HG03097 (cell line): ENCODE measurements around the gene PREP.

ENCODE experiments used
- ATAC-seq: cut with Tn5 transposase; IDR thresholded peaks from one replicate; pipeline ENCODE4 v1.9.1; 2021; ENCODE audit not compliant: unreplicated experiment, low FRiP score

Gene PREP

DNA sequence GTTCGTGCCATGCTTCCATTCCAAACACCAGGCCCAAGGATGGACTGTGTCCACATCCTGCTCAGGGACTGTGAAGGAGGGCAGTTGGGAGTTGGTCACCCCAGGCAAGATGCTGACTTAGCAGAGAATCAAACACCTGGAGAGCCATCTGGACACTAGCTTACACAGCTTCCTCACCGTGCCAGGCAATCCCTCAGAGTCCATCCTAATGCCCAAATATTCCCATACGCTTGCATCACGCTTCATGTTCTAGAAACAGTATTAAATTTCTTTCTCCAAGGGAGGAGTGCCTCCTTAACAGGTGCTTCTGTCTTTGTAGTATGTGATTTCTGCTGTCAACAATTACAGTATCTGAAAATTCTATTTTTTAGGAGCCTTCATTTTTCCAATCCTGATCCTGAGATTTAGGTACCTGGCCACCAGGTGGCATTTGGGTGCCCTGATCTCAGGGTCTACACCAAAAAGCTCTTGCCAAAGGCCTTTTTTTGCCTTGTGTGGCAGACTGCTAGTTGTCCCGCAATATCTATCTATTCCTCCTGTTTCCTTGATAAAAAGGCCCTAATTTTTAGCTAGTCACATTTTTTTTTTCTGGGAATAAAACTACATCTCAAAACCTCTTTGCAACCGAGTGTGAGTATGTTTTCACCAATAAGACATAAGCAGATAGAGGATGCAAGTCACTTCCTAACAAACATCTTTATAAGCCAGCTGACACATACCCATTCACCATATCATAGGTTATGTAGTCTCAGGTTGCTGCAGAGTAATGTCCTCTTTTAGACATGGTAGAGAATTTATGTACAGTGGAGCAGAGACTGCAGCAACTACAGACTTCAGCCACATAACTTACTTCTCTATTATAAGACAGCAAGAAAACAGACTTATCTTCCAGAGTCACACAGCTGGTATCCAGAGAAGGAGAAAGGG, 85.0 kb downstream of the PREP start:
- no peak for ATAC-seq

- no peak for ATAC-seq
These were observed 89.7 kb downstream of the PREP start for GRCh38 chr6:105313211-105313610.

- ATAC-seq, result no peak
These were observed 91.9 kb downstream of the PREP start for GRCh38 chr6:105310947-105311346.

- no peak for ATAC-seq
These were observed 92.5 kb downstream of the PREP start for GRCh38 chr6:105310371-105310770.

GRCh38 chr6:105308840-105309239, 94.0 kb downstream of the PREP start:
- ATAC-seq, result no peak

- ATAC-seq, result no peak
These were observed 97.4 kb downstream of the PREP start for GRCh38 chr6:105305521-105305920.

GRCh38 chr6:105304825-105305224, 98.1 kb downstream of the PREP start:
- ATAC-seq, result no peak

- no peak for ATAC-seq
These were observed 98.5 kb downstream of the PREP start for GRCh38 chr6:105304366-105304765.

DNA sequence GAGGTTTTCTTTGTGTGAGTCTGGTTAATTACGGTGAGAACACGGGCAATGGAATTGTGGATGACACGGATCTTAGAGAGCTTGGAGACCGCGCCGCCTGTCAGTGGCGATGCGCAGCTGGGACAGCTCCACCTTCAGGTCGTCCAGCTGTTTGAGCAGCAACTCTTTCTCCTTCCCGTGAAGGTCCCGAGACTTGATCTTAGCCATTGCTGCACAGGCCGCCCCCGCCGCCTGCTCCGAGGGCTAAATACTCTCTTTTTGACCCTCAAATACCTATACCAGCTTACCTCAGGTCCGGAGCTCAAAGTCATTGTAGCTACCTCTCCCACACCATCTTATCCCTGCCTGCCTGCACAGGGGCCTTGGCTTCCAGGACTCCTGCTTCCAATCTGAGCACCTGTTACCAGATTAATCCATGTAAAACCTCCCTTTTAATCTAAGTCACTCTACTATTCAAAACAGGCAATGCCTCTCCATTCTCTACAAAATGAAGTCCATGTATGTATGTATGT, 100.2 kb downstream of the PREP start:
- ATAC-seq, result no peak

DNA sequence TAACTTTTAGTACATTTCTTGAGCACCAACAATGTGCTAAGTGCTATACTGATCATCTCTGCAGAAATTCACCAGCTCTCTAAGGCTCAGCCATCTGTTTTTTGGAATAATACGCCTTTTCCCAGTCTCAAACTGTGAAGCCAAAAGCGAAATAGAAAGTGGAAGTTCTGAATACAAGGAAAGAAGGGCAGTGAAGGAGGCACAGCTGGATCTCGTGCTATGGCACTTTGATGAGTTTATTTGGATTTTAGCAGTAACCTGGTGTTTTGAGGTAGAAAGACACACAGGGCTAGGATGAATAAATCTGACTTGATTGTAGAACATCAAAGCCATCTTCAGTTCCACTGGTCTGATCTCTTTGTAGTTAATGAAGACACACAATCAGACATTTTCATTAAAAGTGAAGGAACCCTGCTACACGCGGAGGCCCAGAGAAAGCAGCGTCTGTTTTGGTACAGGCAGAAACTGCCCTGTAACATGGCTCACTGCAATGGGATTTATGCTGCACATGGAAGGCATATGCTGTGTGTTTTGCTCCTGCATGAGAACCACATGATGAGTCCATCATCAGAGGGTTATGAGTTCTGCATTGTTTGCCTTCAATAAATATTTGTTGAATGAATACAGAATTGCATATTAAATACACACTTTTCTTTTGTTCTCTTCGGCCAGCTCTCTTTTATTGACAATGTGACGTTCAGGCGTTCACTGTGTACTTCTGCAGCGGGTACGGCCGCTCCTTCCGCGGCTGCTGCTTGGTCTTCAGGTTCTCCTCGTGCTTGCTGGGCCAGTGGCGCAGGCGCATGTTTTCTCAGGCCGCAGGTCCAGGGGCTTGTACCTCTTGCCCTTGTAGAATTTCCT, 100.9 kb downstream of the PREP start:
- no peak for ATAC-seq

DNA sequence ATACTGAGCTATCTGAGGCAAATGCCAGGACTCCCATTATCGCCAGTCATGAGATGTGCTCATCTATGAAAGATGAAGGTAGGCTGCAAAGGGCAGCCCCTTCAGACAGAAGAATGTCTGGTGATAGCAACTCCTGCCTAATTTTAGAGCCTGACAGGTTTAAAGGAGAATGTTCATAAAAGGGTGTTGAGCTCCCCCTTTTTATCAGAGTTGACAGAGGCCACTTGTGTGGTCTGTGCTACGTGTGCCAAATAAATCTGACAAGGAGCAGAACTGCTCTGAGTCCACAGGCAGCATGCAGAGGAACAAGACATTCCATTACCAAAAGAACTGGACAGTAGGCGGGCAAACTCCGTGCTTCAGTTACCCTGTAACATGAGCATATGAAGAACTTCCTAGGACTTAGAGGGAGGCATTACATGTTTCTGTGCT, 101.8 kb downstream of the PREP start:
- ATAC-seq, result no peak

- ATAC-seq, result no peak
These were observed 102.8 kb downstream of the PREP start for GRCh38 chr6:105300090-105300489.

- ATAC-seq, result no peak
These were observed 108.8 kb downstream of the PREP start for GRCh38 chr6:105294129-105294528.

DNA sequence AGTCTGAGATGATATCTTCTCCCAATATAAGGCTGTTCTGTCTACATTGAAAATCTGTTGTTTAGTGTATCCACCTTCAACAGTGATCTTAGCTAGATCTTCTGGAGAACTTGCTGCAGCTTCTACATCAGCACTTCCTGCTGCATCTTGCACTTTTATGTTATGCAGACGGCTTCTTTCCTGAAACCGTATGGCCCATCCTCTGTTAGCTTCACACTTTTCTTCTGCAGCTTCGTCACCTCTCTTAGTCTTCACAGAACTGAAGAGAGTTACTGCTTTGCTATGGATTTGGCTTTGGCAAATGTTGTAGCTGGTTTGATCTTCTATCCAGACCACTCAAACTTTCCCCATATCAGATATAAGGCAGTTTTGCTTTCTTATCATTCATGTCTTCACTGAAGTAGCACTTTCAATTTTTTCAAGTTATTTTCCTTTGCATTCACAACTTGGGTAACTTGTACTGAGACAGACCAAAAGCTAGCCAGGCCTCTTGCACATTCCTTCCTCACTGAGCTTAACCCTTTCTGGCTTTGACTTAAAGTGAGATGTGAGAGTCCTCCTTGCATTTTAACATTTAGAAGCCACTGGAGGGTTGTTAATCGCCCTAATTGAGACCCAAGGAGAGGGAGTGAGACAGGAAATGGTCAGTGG, 110.1 kb downstream of the PREP start:
- no peak for ATAC-seq

GRCh38 chr6:105291525-105291924, 111.4 kb downstream of the PREP start:
- no peak for ATAC-seq

GRCh38 chr6:105282631-105283585, 120.0 kb downstream of the PREP start:
- ATAC-seq, result no peak

DNA sequence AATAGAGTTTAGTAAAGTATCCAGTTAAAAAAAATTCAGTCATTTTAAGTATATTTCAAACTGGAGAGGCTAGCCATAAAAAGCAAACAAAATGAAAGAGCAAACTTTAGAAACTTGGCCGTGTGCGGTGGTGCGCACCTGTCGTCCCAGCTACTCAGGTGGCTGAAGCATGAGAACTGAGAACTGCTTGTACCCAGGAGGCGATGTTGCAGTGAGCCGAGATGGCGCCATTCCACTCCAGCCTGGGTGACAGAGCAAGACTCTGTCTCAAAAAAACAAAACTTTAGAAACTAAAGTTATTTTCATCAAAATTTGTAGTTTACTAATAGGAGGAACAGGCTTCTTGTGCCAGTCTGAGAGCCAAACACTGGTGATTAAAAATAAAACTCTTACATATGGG, 122.8 kb downstream of the PREP start:
- ATAC-seq, result no peak

DNA sequence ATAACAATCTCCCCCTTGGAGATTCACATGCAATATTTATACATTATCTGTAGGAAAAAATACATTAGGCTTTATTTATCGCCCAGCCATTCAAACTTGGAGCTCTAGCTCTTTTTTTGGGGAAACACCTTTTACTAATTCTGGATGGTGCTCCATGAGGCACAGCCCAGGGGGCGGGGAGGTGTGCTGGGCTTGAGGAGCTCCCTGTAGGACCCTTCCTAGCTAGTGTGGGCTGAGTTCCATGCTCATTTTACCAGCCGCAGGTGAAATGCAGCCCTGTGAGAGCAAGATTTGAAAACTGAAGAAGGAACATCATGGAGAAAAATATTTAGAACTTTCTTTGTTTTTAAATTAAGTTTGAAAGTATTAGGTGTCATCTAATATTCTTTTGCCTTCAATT, 123.4 kb downstream of the PREP start:
- ATAC-seq, result no peak

- no peak for ATAC-seq
These were observed 124.1 kb downstream of the PREP start for GRCh38 chr6:105278813-105279212.

DNA sequence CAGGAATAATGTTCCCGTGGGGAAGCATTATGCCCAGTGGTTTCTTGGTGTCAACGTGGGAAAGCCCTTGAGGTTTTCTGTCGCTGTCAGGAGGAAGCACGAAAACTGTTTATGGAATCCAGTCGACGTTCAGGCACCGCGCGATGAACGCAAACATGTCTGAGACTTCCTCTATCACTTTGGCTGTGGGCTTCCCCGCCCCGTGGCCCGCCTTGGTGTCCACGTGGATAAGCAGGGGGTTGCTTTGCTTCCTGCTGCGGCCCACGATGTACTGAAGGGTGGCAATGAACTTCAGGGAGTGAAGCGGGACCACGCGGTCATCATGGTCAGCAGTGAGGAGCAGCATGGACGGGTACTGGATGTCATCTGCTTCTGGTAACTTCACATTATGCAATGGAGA, 124.8 kb downstream of the PREP start:
- no peak for ATAC-seq
